Gastroesophageal sphincter (tissue), 3 donors: ENCODE measurements around the gene C5orf63.

Experiments
- CTCF ChIP-seq, 4 experiments: fragments of 200-600 bp in 2 of 4; fragments of 450-650 bp in 2 of 4; sonication (generic) in 1 of 4; IDR thresholded peaks; one replicate each; pipeline ENCODE4 v1.5.1; 2017 to 2019; ENCODE audit warnings: antibody characterized with exemption in 4 of 4, mild to moderate bottlenecking in 2 of 4, moderate library complexity in 2 of 4
- EP300 ChIP-seq: sonication (generic); formaldehyde crosslinking; IDR thresholded peaks from one replicate; pipeline ENCODE4 v1.6.1; 2017; ENCODE audit warnings: antibody characterized with exemption, mild to moderate bottlenecking
- POLR2A ChIP-seq, 2 donors: fragments of 450-650 bp; IDR thresholded peaks; one replicate each; pipeline ENCODE4 v1.6.1; 2017; ENCODE audit warnings: antibody characterized with exemption in 2 of 2, mild to moderate bottlenecking in 2 of 2, moderate library complexity in 1 of 2
- POLR2AphosphoS5 ChIP-seq: sonication (generic); formaldehyde crosslinking; IDR thresholded peaks from one replicate; pipeline ENCODE4 v1.6.1; 2017; ENCODE audit warnings: antibody characterized with exemption

GRCh38 chr5:127014573-127014972, 58.7 kb downstream of the C5orf63 start:
- TF ChIP-seq CTCF (IDR thresholded peaks at IDR 0.05) (no peak), POLR2AphosphoS5 (no peak), POLR2A (IDR thresholded peaks at IDR 0.05) (no peak), EP300 (no peak)
